GM12878 (cell line): Measurements from ENCODE around the gene NOD2. TPM values are rescaled to one million over a fixed set of nuclear protein-coding genes. Genes with fewer than 3 reads are reported as not detected.

Experiments
- ATAC-seq: fragments of 200-7000 bp; cut with Tn5 transposase; 3 replicates; pipeline ENCODE4 v1.9.1; 2020; ENCODE audit warnings: mild to moderate bottlenecking, moderate library complexity
- BruUV-seq: library from RNA; stranded (reverse); fragments of 400-500 nt; replicated peaks from 2 replicates; lab custom pipeline; 2021; lab: Mats Ljungman, UMichigan
- CTCF ChIA-PET: fragments of 300-600 bp; sonication (Branson Sonifier 250); formaldehyde crosslinking; extraction: SDS; loops from one replicate; lab custom pipeline; 2021; ENCODE audit warnings: inconsistent platforms; lab: Yijun Ruan, JAX
- POLR2A ChIA-PET: fragments of 350-600 bp; formaldehyde crosslinking; extraction: SDS; loops from one replicate; lab custom pipeline; 2021; ENCODE audit warnings: inconsistent platforms; lab: Charles Lee
- RAD21 ChIA-PET: fragments of 300-600 bp; sonication (Branson Sonifier 250); formaldehyde crosslinking; loops from one replicate; lab custom pipeline; 2023; ENCODE audit warnings: antibody characterized with exemption; ENCODE audit not compliant: unreplicated experiment; lab: Charles Lee
- SMC1A ChIA-PET: fragments of 300-600 bp; sonication (Branson Sonifier 250); formaldehyde crosslinking; loops from one replicate; lab custom pipeline; 2023; ENCODE audit not compliant: unreplicated experiment, uncharacterized antibody; lab: Charles Lee
- DNase-seq: peaks from one replicate; pipeline ENCODE4 v3.0.0-alpha.2; 2011; ENCODE audit warnings: low read depth, low spot score
- FAIRE-seq: peaks from 3 replicates; lab custom pipeline; 2011; peaks lifted over from hg19 to GRCh38; lab: Jason Lieb, UNC
- H2AFZ ChIP-seq: 2 replicates; pipeline ENCODE4 v1.6.0; 2011; ENCODE audit warnings: low read depth, low read length, control low read depth; ENCODE audit not compliant: control insufficient read depth
- H3K27ac ChIP-seq: 2 replicates; pipeline ENCODE4 v1.5.1; 2011; ENCODE audit warnings: control low read depth; ENCODE audit not compliant: control insufficient read depth, insufficient read depth
- H3K27me3 ChIP-seq, 2 experiments: replicated peaks in 1 of 2; 2 replicates each; pipeline versions ENCODE4 v1.6.0 to v1.6.1; 2011; ENCODE audit warnings: low read length in 1 of 2; ENCODE audit not compliant: control insufficient read depth in 2 of 2, insufficient read depth in 2 of 2
- H3K36me3 ChIP-seq, 2 experiments: 2 replicates each; pipeline ENCODE4 v1.5.1; 2011; ENCODE audit warnings: low read length in 1 of 2; ENCODE audit not compliant: control insufficient read depth in 2 of 2, insufficient read depth in 2 of 2
- H3K4me1 ChIP-seq: 2 replicates; pipeline ENCODE4 v1.6.1; 2011; ENCODE audit warnings: mild to moderate bottlenecking, low read length, moderate library complexity, mixed read lengths; ENCODE audit not compliant: control insufficient read depth, insufficient read depth
- H3K4me2 ChIP-seq: 2 replicates; pipeline ENCODE4 v1.6.0; 2011; ENCODE audit warnings: control low read depth; ENCODE audit not compliant: control insufficient read depth, insufficient read depth
- H3K4me3 ChIP-seq: fragments of 200-600 bp; sonication (generic); 2 replicates; pipeline ENCODE4 v1.5.1; 2016
- H3K79me2 ChIP-seq: 2 replicates; pipeline ENCODE4 v1.6.0; 2011; ENCODE audit warnings: low read length; ENCODE audit not compliant: control insufficient read depth, insufficient read depth
- H3K9ac ChIP-seq: 2 replicates; pipeline ENCODE4 v1.8.0; 2011; ENCODE audit warnings: low read length, control low read depth, mixed read lengths; ENCODE audit not compliant: control insufficient read depth, insufficient read depth
- H3K9me3 ChIP-seq: replicated peaks from 3 replicates; pipeline ENCODE4 v1.5.1; 2011; ENCODE audit warnings: mild to moderate bottlenecking, low read length; ENCODE audit not compliant: control insufficient read depth, insufficient read depth
- H4K20me1 ChIP-seq: 2 replicates; pipeline ENCODE4 v1.6.0; 2011; ENCODE audit not compliant: control insufficient read depth, insufficient read depth
- CBX5 ChIP-seq: sonication (generic); IDR thresholded peaks from 2 replicates; pipeline ENCODE4 v1.6.1; 2016; ENCODE audit warnings: low read depth, moderate library complexity, mild to moderate bottlenecking, inconsistent platforms
- CEBPB ChIP-seq, 2 experiments: fragments of 150-350 bp in 1 of 2; IDR thresholded peaks; 2 replicates each; pipeline ENCODE4 v1.6.1; 2012 to 2014; ENCODE audit warnings: low read depth in 2 of 2, low read length in 2 of 2, borderline replicate concordance in 1 of 2, inconsistent platforms in 1 of 2
- CTCF ChIP-seq, 3 experiments: IDR thresholded peaks in 2 of 3; conservative IDR thresholded peaks in 1 of 3; 2 replicates each; pipeline ENCODE4 v1.5.1; 2011; ENCODE audit warnings: low read depth in 3 of 3, low read length in 3 of 3, mild to moderate bottlenecking in 3 of 3, control low read depth in 2 of 3, moderate library complexity in 2 of 3, inconsistent platforms in 1 of 3, mixed read lengths in 1 of 3; ENCODE audit not compliant: control insufficient read depth in 2 of 3, insufficient read depth in 1 of 3; ENCODE audit errors: extremely low read depth in 1 of 3
- DPF2 ChIP-seq: fragments of 450-650 bp; IDR thresholded peaks from 2 replicates; pipeline ENCODE4 v1.6.1; 2017; ENCODE audit warnings: mild to moderate bottlenecking
- HDAC2 ChIP-seq: fragments of 200-600 bp; sonication (generic); IDR thresholded peaks from 2 replicates; pipeline ENCODE4 v1.6.1; 2017
- HDAC6 ChIP-seq: fragments of 200-600 bp; sonication (generic); IDR thresholded peaks from one replicate; pipeline ENCODE4 v1.8.0; 2017; ENCODE audit warnings: antibody characterized with exemption; ENCODE audit not compliant: unreplicated experiment
- IRF4 ChIP-seq: IDR thresholded peaks from 2 replicates; pipeline ENCODE4 v1.6.1; 2011; ENCODE audit warnings: low read depth, low read length
- NFYA ChIP-seq: IDR thresholded peaks from 2 replicates; pipeline ENCODE4 v1.6.1; 2011; ENCODE audit warnings: low read depth, mild to moderate bottlenecking, low read length, improper control_type of control experiment, borderline replicate concordance
- PKNOX1 ChIP-seq: fragments of 450-650 bp; IDR thresholded peaks from 2 replicates; pipeline ENCODE4 v1.6.1; 2016; ENCODE audit warnings: mild to moderate bottlenecking
- POU2F2 ChIP-seq: IDR thresholded peaks from 3 replicates; pipeline ENCODE4 v1.6.1; 2011; ENCODE audit warnings: low read depth, mild to moderate bottlenecking, low read length, borderline replicate concordance
- ZBTB4 ChIP-seq: fragments of 450-650 bp; formaldehyde crosslinking; IDR thresholded peaks from 2 replicates; pipeline ENCODE4 v1.4.0; 2022; ENCODE audit warnings: mild to moderate bottlenecking, moderate library complexity
- ZNF24 ChIP-seq: fragments of 450-650 bp; IDR thresholded peaks from 2 replicates; pipeline ENCODE4 v1.6.1; 2017; ENCODE audit warnings: antibody characterized with exemption, mild to moderate bottlenecking
- ZNF592 ChIP-seq: fragments of 450-650 bp; IDR thresholded peaks from 2 replicates; pipeline ENCODE4 v1.6.1; 2017; ENCODE audit warnings: mild to moderate bottlenecking, moderate library complexity
- WGBS: methylation state at CpG from one replicate; pipeline ENCODE4 v1.1.6; 2016; ENCODE audit warnings: low lambda C conversion rate; ENCODE audit not compliant: insufficient replicate concordance, insufficient coverage; ENCODE audit errors: missing lambda C conversion rate; 5-methylcytosine and 5-hydroxymethylcytosine counted together
- in situ Hi-C: fragments of 300-500 bp; cut with MboI; formaldehyde crosslinking; loops from 9 replicates; pipeline ENCODE4 v1.14.3; 2018; ENCODE audit warnings: mixed read lengths
- intact Hi-C: fragments of 100-400 bp; cut with micrococcal nuclease; formaldehyde crosslinking; loops from one replicate; pipeline ENCODE4 v1.14.2; 2022; ENCODE audit not compliant: unreplicated experiment
- polyA plus RNA-seq, 11 experiments: library from polyadenylated mRNA; depleted of rRNA in 4 of 11; unstranded in 6 of 11; stranded (reverse) in 5 of 11; fragments of >200 nt; fragmentation: Nextera tagmentation in 4 of 11; fragmentation: Illumina TruSeq in 1 of 11; extraction: Ambion mirVana in 4 of 11; extraction: Trizol in 1 of 11; gene quantifications; 1 replicate in 1 of 11; 2 replicates in 10 of 11; pipeline versions ENCODE4 v1.2.1 to v1.2.3, GENCODE V29; 2011 to 2016; ENCODE audit warnings: inconsistent platforms in 2 of 11, missing spikeins in 2 of 11, low read depth in 1 of 11
- total RNA-seq, 4 experiments: library from RNA; depleted of rRNA in 3 of 4; stranded (reverse); fragments of >200 nt in 3 of 4; fragmentation: Illumina TruSeq in 1 of 4; extraction: Trizol in 1 of 4; gene quantifications; 2 replicates each; pipeline versions ENCODE4 v1.2.1 to v1.2.3, GENCODE V29; 2013 to 2021

The NOD2 gene
- total and polyA plus RNA-seq, 10 of the 15 experiments (the other 5 are each of a cell fraction or from before 2014, with no cell fraction given): 1.0 to 18.6 (median 6.7) TPM

GRCh38 chr16:50751528-50751927 is 58.1 kb downstream of the NOD2 start:
- Histone ChIP-seq H3K9ac (no peak overlapping the region), H4K20me1 (no peaks in the 10 kb centered on the region), H3K4me1 (peaks cover 10% of the 10 kb centered on the region; the same call in 1 of the 2 replicates), H3K9me3 (no peaks in the 10 kb centered on the region), H3K27me3 (no peaks in the 10 kb centered on the region), H2AFZ (no peak overlapping the region), H3K4me3 (0 out of 2 replicates have a peak overlapping the region, but pooled peaks have one; percentile 17), H3K27ac (no peak overlapping the region), H3K4me2 (0 out of 2 replicates have a peak overlapping the region, but pooled peaks have one; percentile 1), H3K79me2 (peaks cover 55% of the 10 kb centered on the region), H3K36me3 (peaks cover 1 to 18% of the 10 kb centered on the region in 2 experiments; a peak in 3 of 4 replicates)
- RAD21 ChIA-PET: interaction anchor here (0.9 to 13.0 kb wide), 5 partner anchors 16 to 486 kb away, joined by 3 to 578 read pairs (median 3); partner anchors contain the start of gene SNX20
- WGBS: 89% methylated on average over 6 of the region's 6 CpGs
- CTCF ChIA-PET: interaction anchor here (1.3 to 15.3 kb wide), 8 partner anchors 14 to 726 kb away, joined by 3 to 636 read pairs (median 5); partner anchors contain the start of genes CNEP1R1 and SNX20
- intact Hi-C loops (no loop called here), in situ Hi-C loops (no loop called here)
- no peak for ATAC-seq
- POLR2A ChIA-PET: interaction anchor here (0.7 to 1.1 kb wide), 3 partner anchors 10 to 476 kb away, joined by 3 to 4 read pairs (median 3); partner anchors contain the start of gene CYLD
- BruUV-seq: no TSS peak
- SMC1A ChIA-PET: interaction anchor here (0.9 to 19.1 kb wide), 9 partner anchors 10 to 382 kb away, joined by 3 to 600 read pairs (median 3); partner anchors contain the start of genes CYLD and SNX20
- FAIRE-seq: no peak
- DNase-seq: no peak
- TF ChIP-seq ZNF24 (no peak), ZNF592 (no peak), CTCF (IDR thresholded peaks at IDR 0.05 in 2 of 3, conservative IDR thresholded peaks at IDR 0.05 in 1 of 3; ENCODE audit: control insufficient read depth in 2 of 3, extremely low read depth in 1 of 3, insufficient read depth in 1 of 3, low read depth in 3 of 3, low read length in 3 of 3) (no peak), ZBTB4 (no peak), NFYA (no peak), HDAC6 (no peak), CBX5 (no peak), HDAC2 (no peak), PKNOX1 (no peak), DPF2 (no peak), IRF4 (no peak), POU2F2 (no peak), CEBPB (IDR thresholded peaks at IDR 0.05; ENCODE audit: borderline replicate concordance in 1 of 2, low read depth in 2 of 2, low read length in 2 of 2) (no peak)
